Measurements from ENCODE around the gene PDXDC1.
"Not testable (repeated sequence)": the region's sequence is repeated elsewhere in the genome, so short reads cannot be mapped to it uniquely, and the experiment has no call there.

GRCh38 chr16:14973785-14974322, 972 bp upstream of the PDXDC1 start:
- not testable (repeated sequence) for TF ChIP-seq CTCF (IDR thresholded peaks at IDR 0.05 in 2 of 3, conservative IDR thresholded peaks at IDR 0.05 in 1 of 3; ENCODE audit: borderline replicate concordance in 1 of 3, insufficient read depth in 1 of 3, low read depth in 2 of 3, low read length in 2 of 3); EZH2 (IDR thresholded peaks at IDR 0.05); SP1 (IDR thresholded peaks at IDR 0.05; ENCODE audit: low read depth); POLR2A (IDR thresholded peaks at IDR 0.05; ENCODE audit: borderline replicate concordance, extremely low read depth, insufficient read depth, insufficient read length); SIN3A (IDR thresholded peaks at IDR 0.05; ENCODE audit: low read depth); RAD21 (IDR thresholded peaks at IDR 0.05; ENCODE audit: low read depth); CEBPB (IDR thresholded peaks at IDR 0.05; ENCODE audit: low read depth); REST (IDR thresholded peaks at IDR 0.05; ENCODE audit: low read depth); EZH2phosphoT487 (IDR thresholded peaks at IDR 0.05; ENCODE audit: borderline replicate concordance); YY1 (IDR thresholded peaks at IDR 0.05; ENCODE audit: extremely low read depth, insufficient replicate concordance, low read depth, low read length); FOSL1 (IDR thresholded peaks at IDR 0.05; ENCODE audit: low read depth); ZBTB33 (IDR thresholded peaks at IDR 0.05; ENCODE audit: extremely low read depth, insufficient replicate concordance, low read length); POLR2AphosphoS5 (IDR thresholded peaks at IDR 0.05; ENCODE audit: low read depth, low read length)
